HG03575 (cell line): Measurements from ENCODE around the gene NDUFS3.
"Not testable (repeated sequence)": the region's sequence is repeated elsewhere in the genome, so short reads cannot be mapped to it uniquely, and the experiment has no call there.

Experiments
- ATAC-seq: cut with Tn5 transposase; IDR thresholded peaks from one replicate; pipeline ENCODE4 v1.9.1; 2021; ENCODE audit not compliant: unreplicated experiment, insufficient number of reproducible peaks, low FRiP score; ENCODE audit errors: extremely low read depth

The NDUFS3 gene

DNA sequence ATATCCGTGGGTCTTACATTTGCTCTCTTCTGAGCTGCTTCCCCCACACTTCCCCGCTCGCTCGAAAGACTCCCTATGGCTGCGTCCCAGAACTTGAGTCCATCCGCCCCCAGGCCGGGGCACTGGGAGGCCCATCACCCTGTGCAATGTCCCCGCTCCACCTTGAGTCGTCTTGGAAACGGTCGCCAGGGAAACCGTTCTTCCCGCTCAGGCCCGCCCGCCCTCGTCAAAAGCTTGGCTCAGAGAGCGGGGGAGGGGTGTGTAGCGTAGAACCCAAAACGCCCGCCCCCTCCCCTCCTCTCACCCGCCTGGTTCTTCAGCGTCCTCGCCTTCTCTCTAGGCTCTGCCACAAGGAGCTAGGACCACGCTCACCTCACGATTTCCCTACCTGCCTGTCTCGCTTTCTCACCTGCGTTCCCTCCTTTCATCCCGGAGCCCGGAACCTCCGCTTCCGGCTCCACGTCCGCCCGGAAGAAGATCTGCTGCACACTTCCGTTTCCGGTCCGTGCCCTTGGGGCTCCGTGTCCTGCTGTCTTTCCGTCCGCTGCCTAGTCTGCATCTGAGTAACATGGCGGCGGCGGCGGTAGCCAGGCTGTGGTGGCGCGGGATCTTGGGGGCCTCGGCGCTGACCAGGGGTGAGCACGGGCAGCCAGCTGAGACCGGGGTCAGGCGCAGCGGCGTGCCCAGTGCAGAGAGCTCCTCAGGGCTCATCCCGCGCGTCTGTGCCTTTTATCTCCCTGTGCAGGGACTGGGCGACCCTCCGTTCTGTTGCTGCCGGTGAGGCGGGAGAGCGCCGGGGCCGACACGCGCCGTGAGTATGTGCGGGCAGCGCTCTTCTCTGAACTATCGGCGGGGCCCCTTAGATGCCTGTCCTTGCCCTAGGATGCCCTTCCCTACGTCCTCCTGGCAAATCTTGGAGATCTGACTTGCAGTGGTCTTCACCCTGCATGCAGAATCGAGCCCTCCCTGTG is at the start of gene NDUFS3, which contains the start of gene KBTBD4:
Gene NDUFS3 (plus strand): TSS at position 551 of the 971 bp plus-strand sequence. CDS start 18 bp downstream, at position 569.
Gene KBTBD4 (minus strand): TSS at position 447 of the 971 bp plus-strand sequence. CDS start 19 bp downstream, at position 428.
- ATAC-seq: peak; percentile 71

DNA sequence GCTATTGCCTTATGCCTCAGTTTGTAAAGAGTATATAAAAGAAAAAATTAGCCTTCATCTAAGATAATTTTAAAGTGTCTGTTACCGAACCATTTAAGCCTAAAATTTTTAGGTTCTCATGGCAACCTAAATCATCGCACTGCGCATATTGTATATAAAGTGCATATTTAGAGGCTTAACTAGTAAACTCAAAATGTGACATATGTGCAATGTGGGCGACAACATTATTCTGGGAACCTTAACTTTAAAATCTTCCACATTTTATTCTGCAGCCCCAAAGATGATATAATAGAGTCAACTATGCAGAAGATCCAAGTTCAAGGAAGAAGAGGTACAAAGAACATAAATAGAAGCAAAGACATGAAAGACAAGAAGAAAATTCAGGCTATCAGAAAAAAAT is 48.9 kb upstream of the NDUFS3 start:
- ATAC-seq: no peak

DNA sequence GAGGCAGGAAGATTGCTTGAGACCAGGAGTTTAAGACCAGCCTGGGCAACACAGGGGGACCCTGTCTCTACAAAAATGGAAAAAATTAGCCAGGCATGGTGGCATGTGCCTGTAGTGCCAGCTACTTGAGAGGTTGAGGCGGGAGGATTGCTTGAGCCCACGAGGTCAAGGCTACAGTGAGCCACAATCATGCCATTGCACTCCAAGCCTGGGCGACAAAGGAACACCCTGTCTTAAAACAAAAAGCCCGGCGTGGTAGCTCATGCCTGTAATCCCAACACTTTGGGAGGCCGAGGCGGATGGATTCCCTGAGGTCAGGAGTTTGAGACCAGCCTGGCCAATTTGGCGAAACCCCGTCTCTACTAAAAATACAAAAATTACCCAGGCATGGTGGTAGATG is 48.2 kb upstream of the NDUFS3 start:
- not testable (repeated sequence) for ATAC-seq

DNA sequence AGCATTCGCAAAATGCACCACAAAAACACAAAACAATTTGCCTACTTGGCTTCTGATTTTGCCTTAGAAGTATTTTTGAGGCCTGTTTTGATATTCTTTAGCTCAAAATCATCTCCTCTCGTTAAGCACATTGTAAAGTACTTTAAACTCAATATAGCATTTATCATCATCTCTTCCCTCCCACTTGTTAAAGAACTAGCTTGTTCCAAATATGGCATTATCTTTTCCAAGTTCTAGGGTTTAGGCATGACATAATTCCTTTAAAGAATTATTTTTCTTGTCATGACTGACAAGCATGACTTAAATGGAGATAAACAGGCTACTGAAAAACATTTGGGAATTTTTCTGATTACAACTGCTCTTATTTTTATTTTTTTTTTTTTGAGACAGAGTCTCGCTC is 47.2 kb upstream of the NDUFS3 start:
- ATAC-seq: no peak

DNA sequence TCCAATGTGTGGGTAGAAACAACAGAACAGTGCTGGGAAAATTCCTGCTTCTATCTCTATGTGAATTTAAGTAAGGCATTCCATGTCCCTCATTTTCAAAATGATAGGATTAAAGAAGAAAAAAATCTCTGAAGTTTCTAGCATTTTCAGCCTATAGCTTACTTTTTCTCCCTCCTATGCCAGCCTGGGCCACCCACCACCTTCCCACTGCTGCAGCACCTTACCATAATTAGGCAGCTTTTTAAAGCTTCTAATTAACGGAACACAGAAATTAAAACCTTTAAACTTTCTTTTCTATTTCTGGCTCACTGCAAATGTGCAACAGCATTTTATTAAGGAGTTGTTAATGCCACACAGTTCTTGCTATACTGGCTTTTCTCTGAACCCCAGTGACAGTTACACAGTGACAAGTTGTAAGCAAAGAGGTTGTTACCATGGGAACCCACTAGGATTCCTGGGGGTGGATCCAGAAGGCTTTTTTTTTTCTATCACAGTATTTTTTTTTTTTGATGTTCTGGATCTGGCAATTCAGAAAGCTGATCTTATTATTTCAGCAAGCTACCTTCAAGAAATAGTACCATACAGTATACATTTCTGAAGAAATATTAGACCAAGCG is 46.2 kb upstream of the NDUFS3 start:
- ATAC-seq: no peak

DNA sequence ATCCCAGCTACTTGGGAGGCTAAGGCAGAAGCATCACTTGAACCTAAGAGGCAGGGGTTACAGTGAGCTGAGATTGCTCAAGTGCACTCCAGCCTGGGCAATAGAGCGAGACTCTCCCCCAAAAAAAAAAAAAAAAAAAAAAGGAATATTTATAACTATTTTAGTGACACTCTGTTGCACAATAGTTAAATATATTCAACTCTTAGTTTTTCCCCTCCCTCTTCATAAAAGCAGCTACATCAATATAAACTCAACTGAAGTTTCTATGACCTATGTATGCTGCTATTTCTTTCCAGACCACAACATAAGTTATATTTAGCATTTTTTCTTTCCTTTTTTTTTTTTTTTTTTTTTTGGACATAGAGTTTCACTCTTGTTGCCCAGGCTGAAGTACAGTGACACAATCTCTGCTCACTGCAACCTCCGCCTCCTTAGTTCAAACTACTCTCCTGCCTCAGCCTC is 45.2 kb upstream of the NDUFS3 start:
- no peak for ATAC-seq

DNA sequence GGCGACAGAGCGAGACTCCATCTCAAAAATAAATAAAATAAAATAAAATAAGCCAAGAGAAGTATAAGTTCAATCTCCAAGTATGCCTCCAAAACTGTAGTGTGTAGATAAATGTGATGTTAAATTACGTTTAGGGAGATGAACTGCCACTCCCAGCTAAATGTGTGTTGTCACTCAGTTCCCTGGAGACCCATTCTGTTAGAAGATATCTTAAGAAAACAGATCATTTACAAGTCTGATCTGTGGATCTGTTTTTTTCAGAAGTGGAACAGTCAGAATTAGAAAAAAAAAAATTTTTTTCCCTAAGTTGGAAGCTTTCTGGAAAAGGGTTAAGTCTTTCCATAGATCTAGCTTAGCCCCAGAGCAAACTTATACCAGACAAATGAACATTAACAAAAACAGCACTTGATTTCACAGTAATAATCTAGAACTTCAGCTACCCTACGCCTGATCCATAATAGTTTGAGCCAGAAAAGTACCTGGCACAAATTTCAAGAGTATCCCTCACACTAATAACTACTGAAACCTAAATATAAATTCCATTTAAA is 44.1 kb upstream of the NDUFS3 start:
- no peak for ATAC-seq

DNA sequence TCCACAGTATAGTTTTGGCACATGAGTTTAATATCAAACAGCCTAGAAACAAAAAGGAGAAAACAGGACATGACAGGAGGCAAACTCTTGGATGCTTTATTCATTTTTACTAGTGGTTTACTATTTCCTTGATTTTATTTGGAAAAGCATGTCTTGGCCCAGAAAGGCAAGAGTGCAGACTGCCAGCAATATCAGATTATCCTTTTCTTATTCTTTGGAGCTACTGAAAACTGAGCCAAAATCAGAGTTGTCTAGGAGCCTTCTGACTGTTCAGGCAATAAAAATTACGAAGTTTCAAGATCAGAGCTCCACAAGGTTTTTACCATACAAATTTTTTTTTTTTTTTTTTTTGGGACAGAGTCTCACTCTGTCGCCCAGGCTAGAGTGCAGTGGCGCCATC is 42.0 kb upstream of the NDUFS3 start:
- no peak for ATAC-seq

DNA sequence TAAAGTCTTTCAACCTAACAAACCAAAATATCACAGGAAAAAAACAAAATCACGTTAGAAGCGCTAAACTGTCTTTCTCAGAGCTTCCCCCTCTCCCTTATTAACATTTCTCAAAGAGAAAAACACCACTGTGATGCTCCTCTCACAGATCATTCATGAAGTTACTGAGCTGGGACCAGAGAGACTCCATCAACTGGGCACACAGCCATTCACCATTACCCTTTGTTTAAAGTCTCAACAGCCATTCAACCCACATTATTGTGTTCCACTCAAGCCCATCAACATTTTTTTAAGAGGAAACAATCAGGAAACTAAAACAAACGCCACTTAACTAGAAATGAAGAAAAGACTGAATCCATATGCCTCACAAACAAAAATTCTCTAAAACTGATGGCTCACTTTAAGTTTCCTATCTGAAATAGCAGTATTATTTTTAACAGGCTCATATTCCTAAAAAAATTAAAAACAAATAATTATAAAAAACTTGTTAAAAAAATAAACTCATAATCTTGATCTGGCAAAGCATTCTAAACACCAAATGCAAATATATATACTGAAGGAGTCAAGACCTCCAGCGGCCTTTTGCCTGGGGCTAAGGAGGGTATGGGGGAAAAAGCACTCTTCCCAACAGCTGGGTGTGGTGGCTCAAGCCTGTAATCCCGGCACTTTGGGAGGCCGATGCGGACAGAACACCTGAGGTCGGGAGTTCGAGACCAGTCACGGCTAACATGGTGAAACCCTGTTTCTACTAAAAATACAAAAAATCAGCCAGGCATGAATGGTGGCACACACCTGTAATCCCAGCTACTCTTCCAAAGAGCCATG is 39.9 kb upstream of the NDUFS3 start:
- ATAC-seq: no peak

DNA sequence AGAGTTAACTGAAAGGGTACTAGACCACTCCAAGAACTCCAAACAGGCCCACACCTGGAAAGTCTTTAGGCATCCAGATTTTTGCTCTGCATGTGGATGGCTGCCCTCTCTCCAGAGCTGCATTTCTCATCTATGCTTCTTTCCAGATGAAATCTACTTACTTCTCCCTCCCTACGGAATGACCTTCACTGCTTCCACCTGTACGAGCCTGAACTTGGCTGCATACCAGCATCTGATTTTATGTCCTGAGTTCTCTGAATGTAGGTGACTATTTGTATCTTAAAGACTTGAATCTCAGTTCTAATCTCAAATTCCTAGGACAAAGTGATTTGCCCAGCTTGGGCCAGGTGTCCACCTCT is 39.2 kb upstream of the NDUFS3 start:
- ATAC-seq: no peak

DNA sequence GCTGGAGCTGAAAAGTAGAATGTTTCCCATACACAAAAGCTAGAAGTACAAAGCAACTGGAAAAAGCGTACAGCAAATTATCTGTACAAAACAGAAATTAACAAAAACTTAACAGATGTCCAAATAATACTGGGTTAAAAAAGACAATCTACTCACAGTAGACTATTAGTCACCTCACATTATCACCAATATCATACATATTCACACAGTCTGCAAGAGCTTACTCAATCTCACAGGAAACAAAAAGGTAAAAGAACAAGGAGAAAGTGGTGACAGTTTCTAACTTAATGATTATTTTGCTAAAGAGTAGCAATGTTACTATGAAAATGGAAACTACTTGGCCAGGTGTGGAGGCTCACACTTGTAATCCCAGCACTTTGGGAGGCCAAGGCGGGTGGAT is 37.8 kb upstream of the NDUFS3 start:
- no peak for ATAC-seq

DNA sequence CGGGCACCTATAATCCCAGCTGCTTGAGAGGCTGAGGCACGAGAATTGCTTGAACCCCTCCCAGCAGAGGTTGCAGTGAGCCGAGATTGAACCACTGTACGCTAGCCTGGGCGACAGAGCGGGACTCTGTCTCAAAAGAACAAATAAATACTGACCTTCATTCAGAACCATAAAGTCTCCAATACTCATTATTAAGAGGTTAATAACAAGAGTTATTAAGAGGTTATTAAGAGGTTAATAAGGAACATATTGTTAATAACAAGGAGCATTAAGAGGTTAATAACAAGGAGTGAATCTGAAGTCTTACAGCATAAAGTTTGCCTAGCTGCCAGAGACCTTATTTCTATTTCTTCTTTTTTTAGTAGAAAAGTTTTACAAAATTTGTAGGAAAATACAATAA is 33.6 kb upstream of the NDUFS3 start:
- no peak for ATAC-seq

DNA sequence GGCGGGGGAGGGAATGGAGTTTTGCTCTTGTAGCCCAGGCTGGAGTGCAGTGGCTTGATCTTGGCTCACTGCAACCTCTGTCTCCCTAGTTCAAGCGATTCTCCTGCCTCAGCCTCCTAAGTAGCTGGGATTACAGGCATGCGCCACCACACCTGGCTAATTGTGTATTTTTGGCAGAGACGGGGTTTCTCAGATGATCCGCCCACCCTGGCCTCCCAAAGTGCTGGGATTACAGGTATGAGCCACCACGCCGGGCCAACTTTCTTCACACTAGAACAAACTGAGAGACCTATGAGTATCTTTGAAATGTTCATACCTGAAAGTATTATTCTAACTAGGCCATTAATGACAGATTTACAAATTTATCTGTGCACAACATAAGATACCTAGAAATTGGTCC is 32.6 kb upstream of the NDUFS3 start:
- not testable (repeated sequence) for ATAC-seq

DNA sequence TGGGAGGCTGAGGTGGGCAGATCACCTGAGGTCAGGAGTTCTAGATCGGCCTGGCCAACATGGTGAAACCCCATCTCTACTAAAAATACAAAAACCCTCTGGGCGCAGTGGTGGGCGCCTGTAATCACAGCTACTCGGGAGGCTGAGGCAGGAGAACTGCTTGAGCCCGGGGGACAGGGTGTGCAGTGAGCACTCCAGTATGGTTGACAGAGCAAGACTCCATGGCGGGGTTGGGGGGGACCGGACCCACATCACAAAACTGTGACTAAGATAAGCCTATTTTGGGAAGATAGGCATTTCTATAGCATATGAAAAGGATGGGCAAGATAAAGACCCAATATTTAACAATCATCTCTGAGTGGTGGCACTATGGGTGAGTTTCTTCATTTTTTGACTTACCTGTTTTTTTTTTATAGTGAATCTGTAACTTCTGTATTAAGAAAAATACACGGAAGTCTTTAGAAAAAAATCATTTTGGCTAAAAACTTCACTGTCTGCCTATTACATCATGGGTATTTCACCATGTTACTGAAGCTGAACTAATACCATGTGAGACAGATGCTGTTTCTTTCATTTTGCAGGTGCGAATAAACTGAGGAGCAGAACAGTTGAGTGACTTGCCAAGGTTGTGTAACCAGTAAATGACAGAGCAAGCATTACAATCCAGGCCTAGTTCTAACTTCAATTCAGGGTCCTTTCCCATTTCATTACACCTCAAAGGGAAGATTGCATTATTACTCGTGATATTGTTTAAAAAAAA is 28.4 kb upstream of the NDUFS3 start:
- ATAC-seq: no peak

DNA sequence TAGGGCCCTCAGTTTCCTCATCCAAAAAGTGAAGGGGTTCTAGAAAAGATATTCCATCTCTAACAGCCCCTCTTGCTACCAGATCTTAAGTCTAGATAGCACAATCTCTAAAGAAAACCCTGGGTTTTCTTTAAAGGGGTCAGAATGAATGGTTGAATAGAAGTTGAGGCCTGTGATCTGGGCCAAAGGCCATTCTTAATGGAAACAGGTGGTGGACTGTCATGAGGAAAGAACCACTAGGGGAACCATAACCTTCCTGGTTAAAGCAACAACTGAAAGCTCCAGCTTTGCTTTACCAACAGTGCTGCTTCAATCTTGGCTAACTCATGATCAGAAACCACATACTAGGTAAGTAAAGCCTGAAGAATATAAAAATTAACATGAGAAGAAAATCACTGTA is 27.8 kb upstream of the NDUFS3 start:
- no peak for ATAC-seq

DNA sequence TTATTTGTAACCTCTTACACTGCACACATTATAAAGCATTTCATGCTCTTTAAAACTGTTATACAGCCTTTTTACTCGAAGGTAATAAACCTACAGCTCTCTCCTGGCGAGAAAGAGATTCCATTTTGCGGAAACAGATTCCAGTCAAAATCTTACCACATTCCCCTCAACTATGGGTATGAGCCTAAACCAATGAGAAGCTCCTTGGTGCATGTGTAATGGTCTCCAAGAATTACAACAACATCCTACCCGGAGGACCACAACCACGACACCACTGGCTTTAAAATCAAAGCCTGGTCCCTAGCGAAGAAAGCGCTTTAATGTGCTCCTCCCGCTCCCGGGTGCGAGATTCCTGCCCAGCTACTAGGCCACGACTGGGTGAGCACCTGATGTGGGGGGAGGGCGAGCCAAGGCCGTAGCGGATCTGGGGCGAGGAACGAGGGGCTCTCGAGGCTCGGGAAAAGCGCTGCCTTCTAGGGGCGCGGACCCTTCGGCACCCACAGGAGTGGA is 26.8 kb upstream of the NDUFS3 start:
- no peak for ATAC-seq

DNA sequence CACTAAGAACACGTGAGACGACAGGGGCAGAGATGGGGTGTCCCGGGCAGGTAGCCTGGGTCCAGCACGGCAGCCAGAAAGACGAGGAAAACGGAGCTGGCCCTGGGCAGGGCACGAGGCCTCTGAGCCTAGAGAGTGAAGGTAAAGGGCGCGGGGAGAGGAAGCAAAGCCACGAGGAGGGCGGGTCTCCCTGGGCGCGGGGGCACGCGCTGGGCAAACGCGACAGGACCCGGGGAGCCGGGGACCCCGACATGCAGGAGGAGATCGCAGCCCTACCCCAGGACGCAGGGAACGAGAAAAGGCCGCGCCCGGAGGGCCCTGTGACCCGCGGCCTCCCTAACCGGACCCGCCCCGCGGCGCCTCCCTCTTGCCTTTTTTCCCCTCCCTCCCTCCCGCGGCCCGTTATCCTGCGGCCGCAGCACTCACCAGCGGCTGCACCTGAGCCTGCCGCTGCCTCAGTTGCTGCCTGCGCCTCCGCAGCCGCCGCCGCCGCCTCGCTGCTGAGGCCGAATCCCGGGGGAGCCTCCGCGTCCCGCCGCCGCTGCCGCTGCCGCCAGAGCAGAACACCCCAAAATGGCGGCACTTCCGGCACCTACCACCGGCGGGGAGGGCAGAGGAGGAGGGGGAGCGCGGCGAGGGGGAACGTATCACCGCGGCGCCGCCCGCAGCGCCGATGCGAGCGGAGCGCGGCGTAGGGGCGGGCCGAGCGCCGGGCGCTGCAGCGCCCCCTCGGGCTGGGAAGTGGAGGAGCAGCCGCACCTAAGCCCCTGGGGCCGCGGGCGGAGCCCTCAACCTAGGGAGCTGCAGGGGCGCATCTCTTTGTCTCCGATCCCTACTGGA is 26.1 kb upstream of the NDUFS3 start, which contains the start of gene CELF1:
Gene CELF1 (minus strand): TSS at position 567 of the 840 bp plus-strand sequence. CDS start 53,609 bp downstream, outside the sequence.
- peak; percentile 44 for ATAC-seq
